Measurements from ENCODE around the gene SUZ12.
A peak's percentile ranks its signal among the peaks of the same experiment; 100 is the strongest.
"Not testable (repeated sequence)": the region's sequence is repeated elsewhere in the genome, so short reads cannot be mapped to it uniquely, and the experiment has no call there.

Gene SUZ12

GRCh38 chr17:31964131-31964530, 27.3 kb downstream of the SUZ12 start:
- not testable (repeated sequence) for DNase-seq

GRCh38 chr17:31967648-31968047, 30.8 kb downstream of the SUZ12 start:
- DNase-seq, result no peak

GRCh38 chr17:31970416-31970815, 33.6 kb downstream of the SUZ12 start:
- DNase-seq, result not testable (repeated sequence)

- DNase-seq, result not testable (repeated sequence)
Measured at GRCh38 chr17:31974269-31975071, 37.7 kb downstream of the SUZ12 start.

- not testable (repeated sequence) for DNase-seq
Measured at GRCh38 chr17:31975391-31975790, 38.6 kb downstream of the SUZ12 start.

DNA sequence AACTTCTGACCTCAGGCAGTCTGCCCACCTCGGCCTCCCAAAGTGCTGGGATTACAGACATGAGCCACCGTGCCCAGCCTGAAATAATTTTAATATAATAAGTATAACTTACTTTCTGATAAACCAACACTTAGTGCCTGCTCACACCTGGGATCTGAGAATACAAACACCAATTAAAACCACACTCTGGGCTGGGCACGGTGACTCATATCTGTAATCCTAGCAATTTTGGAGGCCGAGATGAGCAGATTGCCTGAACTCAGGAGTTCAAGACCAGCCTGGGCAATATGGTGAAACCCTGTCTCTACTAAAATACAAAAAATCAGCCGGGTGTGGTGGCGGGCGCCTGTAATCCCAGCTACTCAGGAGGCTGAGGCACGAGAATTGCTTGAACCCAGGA, 55.0 kb downstream of the SUZ12 start:
- not testable (repeated sequence) for DNase-seq

DNA sequence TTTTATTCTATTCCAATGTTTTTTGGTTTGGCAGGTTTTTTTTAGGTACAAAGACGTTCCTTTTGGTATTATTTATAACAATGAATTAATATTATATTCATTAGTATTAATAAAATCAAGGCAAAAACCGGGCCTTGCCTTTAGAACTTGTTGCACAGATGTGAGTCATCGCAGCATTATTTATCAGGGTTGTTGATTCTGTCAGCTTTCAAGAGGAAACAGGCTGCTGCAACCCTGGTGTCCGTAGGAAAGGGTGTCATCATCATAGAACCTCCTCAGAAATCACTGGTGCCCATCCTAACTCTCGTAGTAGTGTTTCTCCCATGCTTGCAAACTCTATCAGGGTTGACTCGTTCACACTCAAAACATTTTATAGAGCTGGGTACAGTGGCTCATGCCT, 60.2 kb downstream of the SUZ12 start:
- no peak for DNase-seq

DNA sequence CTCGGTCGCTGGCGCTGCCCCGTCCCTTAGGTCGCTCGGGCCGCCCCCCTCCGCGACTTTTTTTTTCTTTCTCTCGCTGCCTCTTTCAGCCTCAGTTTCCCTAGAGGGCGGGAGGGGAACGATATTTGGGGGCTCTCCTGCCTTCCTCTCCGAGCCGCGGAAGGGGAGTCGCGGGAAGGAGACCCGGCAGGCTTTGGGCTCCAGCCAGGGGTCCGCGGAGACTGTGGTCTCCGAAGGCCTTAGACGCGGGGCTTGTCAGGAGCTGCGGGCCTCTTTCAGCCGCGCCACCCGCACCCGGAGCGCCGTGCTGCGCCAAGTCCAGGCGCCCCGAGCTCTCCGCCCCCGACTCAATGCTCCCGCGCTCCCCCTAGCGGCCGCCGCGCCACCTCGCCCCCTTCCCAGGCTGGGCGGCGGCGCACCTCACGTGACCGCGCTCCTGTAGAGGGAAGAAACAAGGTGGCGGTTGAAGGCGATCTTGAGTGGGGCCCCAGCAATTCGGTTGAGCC, 70.2 kb downstream of the SUZ12 start, which contains the start of gene LRRC37B:
TSS of gene LRRC37B (plus strand) at position 427 of the 506 bp plus-strand sequence. CDS start 14,010 bp downstream, outside the sequence.
- DNase-seq, result peak; percentile 41 to 47

- DNase-seq, result no peak
Measured at GRCh38 chr17:32007463-32008298, 70.9 kb downstream of the SUZ12 start.

DNA sequence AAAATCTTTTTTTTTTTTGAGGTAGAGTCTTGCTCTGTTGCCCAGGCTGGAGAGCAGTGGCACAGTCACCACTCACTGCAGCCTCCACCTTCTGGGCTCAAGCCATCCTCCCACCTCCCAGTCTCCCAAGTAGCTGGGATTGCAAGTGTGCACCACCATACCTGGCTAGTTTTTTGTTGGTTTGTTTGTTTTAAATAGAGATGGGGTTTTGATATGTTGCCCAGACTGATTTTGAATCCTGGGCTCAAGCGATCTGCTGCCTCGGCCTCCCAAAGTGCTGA, 72.4 kb downstream of the SUZ12 start:
- no peak for DNase-seq

GRCh38 chr17:32010114-32010513, 73.3 kb downstream of the SUZ12 start:
- DNase-seq, result no peak

DNA sequence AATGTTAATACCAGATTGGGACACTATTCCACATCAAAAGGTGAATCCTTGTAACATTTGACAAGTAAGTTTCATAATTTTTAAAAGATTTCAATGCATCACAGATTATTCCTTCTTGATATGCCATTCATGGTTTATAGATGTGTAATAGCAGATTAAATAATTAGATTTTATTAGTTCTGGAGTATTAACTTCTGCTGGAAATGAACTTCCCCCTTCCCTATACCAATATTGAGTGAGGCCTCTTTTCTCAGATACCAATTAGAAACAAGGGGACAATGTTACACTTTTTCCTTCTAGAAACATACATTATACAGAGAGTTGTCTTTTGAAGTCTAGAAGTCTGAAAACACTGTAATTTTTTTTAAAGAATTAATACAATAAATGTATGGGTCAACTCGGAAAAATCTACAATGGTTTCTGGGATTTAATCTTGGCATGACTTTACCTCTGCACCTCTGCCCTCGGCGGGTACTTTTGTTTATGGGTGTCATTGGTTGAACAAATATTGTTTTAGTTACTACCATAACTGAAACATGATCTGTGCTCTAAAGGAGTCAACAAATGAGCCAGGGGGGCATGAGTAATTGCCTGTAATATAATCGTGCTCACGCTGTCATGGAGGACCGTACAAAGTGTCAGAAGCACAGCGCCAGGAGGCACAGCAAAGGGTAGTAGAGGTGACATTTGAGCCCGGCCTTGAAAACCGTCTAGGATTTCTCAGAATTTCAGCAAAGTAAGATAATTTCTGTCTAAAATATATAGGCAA, 78.6 kb downstream of the SUZ12 start:
- no peak for DNase-seq

DNA sequence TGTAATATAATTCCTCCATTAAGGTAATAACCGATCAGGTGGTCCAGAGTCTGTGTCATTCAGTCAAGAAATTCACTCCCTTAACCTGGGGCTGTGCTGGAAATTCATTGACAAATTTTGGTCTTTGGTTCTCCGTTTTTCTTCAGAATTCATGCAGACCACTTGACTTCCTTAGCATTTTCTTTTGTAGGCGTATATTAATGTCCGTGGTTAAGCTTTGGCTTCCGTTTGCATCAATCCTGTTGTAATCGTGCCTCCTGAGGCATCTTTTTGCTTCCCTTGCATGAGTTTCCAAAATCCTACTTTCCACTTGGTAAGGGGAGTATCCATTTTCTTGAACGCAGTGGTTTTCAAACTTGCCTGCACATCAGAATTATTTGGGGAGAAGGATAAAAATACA, 79.4 kb downstream of the SUZ12 start:
- DNase-seq, result no peak

- no peak for DNase-seq
Measured at GRCh38 chr17:32019228-32019627, 82.4 kb downstream of the SUZ12 start.

- no peak for DNase-seq
Measured at GRCh38 chr17:32020943-32021614, 84.3 kb downstream of the SUZ12 start.

- no peak for DNase-seq
Measured at GRCh38 chr17:32021615-32021955, 84.8 kb downstream of the SUZ12 start.

- DNase-seq, result not testable (repeated sequence)
Measured at GRCh38 chr17:32022554-32022953, 85.7 kb downstream of the SUZ12 start.

- not testable (repeated sequence) for DNase-seq
Measured at GRCh38 chr17:32027271-32027670, 90.5 kb downstream of the SUZ12 start.

GRCh38 chr17:32033223-32033622, 96.4 kb downstream of the SUZ12 start:
- DNase-seq, result no peak

GRCh38 chr17:32033812-32034211, 97.0 kb downstream of the SUZ12 start:
- not testable (repeated sequence) for DNase-seq

DNA sequence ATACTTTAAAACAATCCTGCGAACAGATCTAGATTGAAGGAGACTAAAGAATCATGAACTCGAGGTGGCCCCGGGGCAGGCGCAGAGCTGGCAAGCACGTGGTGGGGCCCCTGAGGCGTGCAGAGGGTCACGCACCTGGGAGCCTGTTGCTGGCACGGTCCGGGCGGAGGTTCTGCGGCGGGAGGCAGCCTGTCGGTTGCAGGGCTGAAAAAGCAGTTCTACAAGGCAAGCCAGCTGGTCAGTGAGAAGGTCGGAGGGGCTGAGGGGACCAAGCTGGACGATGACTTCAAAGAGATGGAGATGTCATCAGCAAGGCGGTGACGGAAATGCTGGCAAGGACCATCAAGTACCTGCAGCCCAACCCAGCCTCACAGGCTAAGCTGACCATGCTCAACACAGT, 103.4 kb downstream of the SUZ12 start:
- DNase-seq, result not testable (repeated sequence)

GRCh38 chr17:32041306-32041875, 104.6 kb downstream of the SUZ12 start:
- not testable (repeated sequence) for DNase-seq
